MM.1S (cell line): Measurements from ENCODE around the gene EDN3.
"Not testable (repeated sequence)": the region's sequence is repeated elsewhere in the genome, so short reads cannot be mapped to it uniquely, and the experiment has no call there.

Experiments
- DNase-seq: peaks from one replicate; pipeline ENCODE4 v3.0.0-alpha.2; 2015
- H2AFZ ChIP-seq: fragments of 300-600 bp; sonication (generic); 2 replicates; pipeline ENCODE4 v1.6.0; 2016; ENCODE audit warnings: antibody characterized with exemption, low read length
- H3F3A ChIP-seq: fragments of 300-600 bp; sonication (generic); 2 replicates; pipeline ENCODE4 v1.6.1; 2016; ENCODE audit warnings: mild to moderate bottlenecking, antibody characterized with exemption, low read length, moderate library complexity, mixed read lengths; ENCODE audit not compliant: insufficient read depth
- H3K27ac ChIP-seq: fragments of 300-600 bp; sonication (generic); 2 replicates; pipeline ENCODE4 v1.5.1; 2016; ENCODE audit warnings: mild to moderate bottlenecking, low read length
- H3K27me3 ChIP-seq: fragments of 300-600 bp; sonication (generic); replicated peaks from 2 replicates; pipeline ENCODE4 v1.6.0; 2016; ENCODE audit warnings: low read length; ENCODE audit not compliant: insufficient read depth
- H3K36me3 ChIP-seq: fragments of 300-600 bp; sonication (generic); replicated peaks from 2 replicates; pipeline ENCODE4 v1.6.1; 2016; ENCODE audit warnings: mild to moderate bottlenecking, low read length, mixed read lengths; ENCODE audit not compliant: insufficient read depth
- H3K4me1 ChIP-seq: fragments of 300-600 bp; sonication (generic); 2 replicates; pipeline ENCODE4 v1.6.1; 2016; ENCODE audit warnings: low read length, mixed read lengths
- H3K4me2 ChIP-seq: fragments of 300-600 bp; sonication (generic); 2 replicates; pipeline ENCODE4 v1.6.0; 2016; ENCODE audit warnings: low read depth, low read length
- H3K4me3 ChIP-seq: fragments of 300-600 bp; sonication (generic); 2 replicates; pipeline ENCODE4 v1.5.1; 2016; ENCODE audit warnings: low read length, mixed read lengths
- H3K79me2 ChIP-seq: fragments of 300-600 bp; sonication (generic); 2 replicates; pipeline ENCODE4 v1.6.1; 2016; ENCODE audit warnings: mixed run types, low read length, mixed read lengths
- H3K9ac ChIP-seq: fragments of 300-600 bp; sonication (generic); 2 replicates; pipeline ENCODE4 v1.6.1; 2016; ENCODE audit warnings: low read length, mixed read lengths
- H3K9me2 ChIP-seq: fragments of 300-600 bp; sonication (generic); replicated peaks from 2 replicates; pipeline ENCODE4 v1.6.1; 2016; ENCODE audit warnings: mild to moderate bottlenecking, low read length, mixed read lengths; ENCODE audit not compliant: insufficient read depth
- H3K9me3 ChIP-seq: fragments of 300-600 bp; sonication (generic); replicated peaks from 2 replicates; pipeline ENCODE4 v1.6.1; 2016; ENCODE audit warnings: mild to moderate bottlenecking, low read length, mixed read lengths; ENCODE audit not compliant: insufficient read depth
- H4K20me1 ChIP-seq: fragments of 300-600 bp; sonication (generic); 2 replicates; pipeline ENCODE4 v1.6.1; 2016; ENCODE audit warnings: mild to moderate bottlenecking, low read length, moderate library complexity, mixed read lengths; ENCODE audit not compliant: insufficient read depth
- EZH2 ChIP-seq: fragments of 300-600 bp; sonication (generic); optimal IDR thresholded peaks from 2 replicates; pipeline ENCODE3; 2017; ENCODE audit warnings: low read depth, mild to moderate bottlenecking, antibody characterized with exemption, low read length, mixed read lengths
- EZH2phosphoT487 ChIP-seq: fragments of 300-600 bp; sonication (generic); IDR thresholded peaks from 2 replicates; pipeline ENCODE4 v1.6.1; 2018; ENCODE audit warnings: antibody characterized with exemption, low read length
- TF ChIP-seq, protein P1 (sequence below): fragments of 300-600 bp; sonication (generic); IDR thresholded peaks from 2 replicates; pipeline ENCODE4 v1.5.1; 2016; ENCODE audit warnings: antibody characterized with exemption, low read length, mixed read lengths

The EDN3 gene

DNA sequence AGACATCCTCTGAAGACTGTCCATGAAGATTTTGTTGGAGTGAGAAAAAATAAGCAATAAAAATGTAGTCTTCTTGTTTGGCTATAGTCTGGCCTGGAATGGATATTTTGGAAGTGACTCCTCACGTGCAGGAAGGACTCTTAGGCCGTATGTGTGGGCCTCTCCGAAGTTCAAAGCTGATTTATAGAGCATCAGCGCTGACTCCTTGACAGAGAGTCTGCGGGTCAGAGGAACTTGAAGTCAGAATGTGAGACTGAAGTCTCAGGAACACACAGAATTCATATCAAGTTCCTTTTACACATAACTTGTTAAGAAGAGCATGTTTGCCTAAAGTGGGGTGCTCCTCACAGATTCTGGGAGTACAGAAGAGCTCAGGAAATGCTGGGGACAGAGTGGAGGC is 36.1 kb downstream of the EDN3 start:
- no peaks in the 10 kb centered on the region for H3K79me2 ChIP-seq
- no peaks in the 10 kb centered on the region for H3K9me2 ChIP-seq
- no peak for DNase-seq
- H3K27ac ChIP-seq, result no peak overlapping the region
- H2AFZ ChIP-seq, result no peak overlapping the region
- no peak overlapping the region for H3K4me2 ChIP-seq
- H3K27me3 ChIP-seq, result peaks cover 64% of the 10 kb centered on the region
- no peaks in the 10 kb centered on the region for H3K9me3 ChIP-seq
- no peaks in the 10 kb centered on the region for H3F3A ChIP-seq
- no peak overlapping the region for H3K9ac ChIP-seq
- H3K4me3 ChIP-seq, result no peak overlapping the region
- TF ChIP-seq EZH2 (no peak), EZH2phosphoT487 (no peak)
- TF ChIP-seq, protein P1, sequence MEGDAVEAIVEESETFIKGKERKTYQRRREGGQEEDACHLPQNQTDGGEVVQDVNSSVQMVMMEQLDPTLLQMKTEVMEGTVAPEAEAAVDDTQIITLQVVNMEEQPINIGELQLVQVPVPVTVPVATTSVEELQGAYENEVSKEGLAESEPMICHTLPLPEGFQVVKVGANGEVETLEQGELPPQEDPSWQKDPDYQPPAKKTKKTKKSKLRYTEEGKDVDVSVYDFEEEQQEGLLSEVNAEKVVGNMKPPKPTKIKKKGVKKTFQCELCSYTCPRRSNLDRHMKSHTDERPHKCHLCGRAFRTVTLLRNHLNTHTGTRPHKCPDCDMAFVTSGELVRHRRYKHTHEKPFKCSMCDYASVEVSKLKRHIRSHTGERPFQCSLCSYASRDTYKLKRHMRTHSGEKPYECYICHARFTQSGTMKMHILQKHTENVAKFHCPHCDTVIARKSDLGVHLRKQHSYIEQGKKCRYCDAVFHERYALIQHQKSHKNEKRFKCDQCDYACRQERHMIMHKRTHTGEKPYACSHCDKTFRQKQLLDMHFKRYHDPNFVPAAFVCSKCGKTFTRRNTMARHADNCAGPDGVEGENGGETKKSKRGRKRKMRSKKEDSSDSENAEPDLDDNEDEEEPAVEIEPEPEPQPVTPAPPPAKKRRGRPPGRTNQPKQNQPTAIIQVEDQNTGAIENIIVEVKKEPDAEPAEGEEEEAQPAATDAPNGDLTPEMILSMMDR, result no peak
- H3K36me3 ChIP-seq, result no peaks in the 10 kb centered on the region
- H3K4me1 ChIP-seq, result no peaks in the 10 kb centered on the region
- no peaks in the 10 kb centered on the region for H4K20me1 ChIP-seq

DNA sequence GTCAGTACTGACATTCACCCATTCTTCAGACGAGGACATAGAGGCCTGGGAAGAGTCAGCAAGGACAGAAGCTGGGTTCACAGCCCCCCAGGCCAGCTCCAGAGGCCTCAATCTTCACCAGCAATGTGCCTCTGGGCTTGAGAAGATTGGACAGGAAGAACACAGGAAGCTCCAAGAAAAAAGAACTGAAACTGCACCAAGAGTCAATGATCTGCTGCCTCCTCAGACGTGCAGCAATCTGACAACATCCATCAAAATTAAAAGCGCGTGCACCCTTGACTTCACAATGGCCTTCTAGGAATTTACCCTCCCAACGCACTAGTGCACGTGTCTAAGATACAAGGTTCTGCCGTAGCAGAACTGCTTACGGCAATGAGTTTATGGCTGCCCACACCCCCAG is 38.0 kb downstream of the EDN3 start:
- DNase-seq, H2AFZ ChIP-seq, H3F3A ChIP-seq, H3K4me3 ChIP-seq, H3K36me3 ChIP-seq, H3K79me2 ChIP-seq, H3K4me1 ChIP-seq, H3K9ac ChIP-seq, H4K20me1 ChIP-seq, H3K4me2 ChIP-seq, H3K9me2 ChIP-seq, H3K9me3 ChIP-seq, H3K27ac ChIP-seq: not testable (repeated sequence)
- peaks cover 47% of the 10 kb centered on the region for H3K27me3 ChIP-seq

DNA sequence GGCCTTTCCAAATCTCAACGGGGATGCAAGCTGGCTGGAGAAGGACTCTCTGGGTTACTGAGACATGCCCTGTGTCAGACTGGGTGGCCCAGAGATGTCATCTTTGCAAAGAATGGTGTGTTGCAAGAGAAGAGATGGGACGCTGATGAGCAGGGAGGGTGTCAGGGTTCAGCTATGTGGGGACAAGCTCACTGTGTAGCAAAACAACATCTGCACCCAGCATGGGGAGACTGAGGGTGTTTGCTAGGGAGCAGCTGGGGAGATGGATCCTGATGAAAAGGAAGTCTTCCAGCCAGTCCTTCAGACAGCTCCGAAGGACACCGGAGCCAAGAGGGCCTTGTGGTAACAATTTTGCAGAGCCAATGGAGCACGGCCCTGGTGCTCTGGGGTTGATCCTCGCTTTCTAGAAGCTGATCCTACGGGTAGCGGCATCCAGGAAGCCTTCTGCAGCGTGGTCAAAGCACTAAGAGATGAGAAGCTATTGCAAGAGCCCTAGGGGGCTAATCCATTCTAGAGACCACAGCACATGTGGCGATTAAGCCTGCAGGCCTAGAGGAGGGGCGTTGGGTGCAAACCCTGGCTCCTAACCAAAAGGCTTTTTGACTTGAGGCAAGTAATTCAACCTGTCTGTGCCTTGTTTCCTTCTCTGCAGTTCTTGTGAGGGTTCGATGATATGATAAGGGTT is 39.9 kb downstream of the EDN3 start:
- Histone ChIP-seq H3K27me3 (peaks cover 36% of the 10 kb centered on the region), H3K4me1 (no peaks in the 10 kb centered on the region), H3K4me2 (no peak overlapping the region)

DNA sequence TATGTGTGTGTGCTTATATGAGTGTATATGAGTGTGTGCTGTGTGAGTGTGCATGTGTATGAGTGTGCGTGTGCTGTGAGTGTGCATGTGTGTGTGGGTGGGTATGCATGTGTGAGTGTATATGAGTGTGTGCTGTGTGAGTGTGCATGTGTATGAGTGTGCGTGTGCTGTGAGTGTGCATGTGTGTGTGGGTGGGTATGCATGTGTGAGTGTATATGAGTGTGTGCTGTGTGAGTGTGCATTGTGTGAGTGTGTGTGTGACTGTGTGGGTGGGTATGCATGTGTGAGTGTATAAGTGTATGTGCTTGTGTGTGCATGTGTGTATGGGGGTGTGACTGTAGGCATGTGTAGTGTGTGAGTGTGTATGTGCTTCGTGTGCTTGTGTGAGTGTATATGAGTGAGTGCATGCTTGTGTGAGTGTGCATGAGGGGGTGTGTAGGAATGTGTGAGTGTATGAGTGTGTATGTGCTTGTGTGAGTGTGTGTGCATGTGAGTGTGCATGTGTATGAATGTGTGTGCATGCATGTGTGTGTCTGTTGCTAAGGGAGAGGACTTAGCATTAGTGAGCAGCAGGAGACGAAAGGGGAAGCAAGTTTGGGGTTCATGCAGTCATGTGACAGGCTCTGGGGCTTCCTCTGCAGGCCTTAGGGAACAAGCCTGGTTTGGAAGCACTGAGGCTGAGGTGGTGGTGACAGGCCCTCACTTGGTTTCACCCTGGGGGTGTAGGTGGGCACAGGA is 41.0 kb downstream of the EDN3 start:
- not testable (repeated sequence) for H3K36me3 ChIP-seq, H3K4me3 ChIP-seq, H2AFZ ChIP-seq, H3K79me2 ChIP-seq, H3K9me3 ChIP-seq, H3F3A ChIP-seq, H3K9ac ChIP-seq, H3K9me2 ChIP-seq, H4K20me1 ChIP-seq, H3K27ac ChIP-seq, H3K4me1 ChIP-seq, DNase-seq, H3K4me2 ChIP-seq
- peaks cover 33% of the 10 kb centered on the region for H3K27me3 ChIP-seq

More for the DNA sequence above, 39.9 kb downstream of the EDN3 start:
- Histone ChIP-seq H3K9me3 (no peaks in the 10 kb centered on the region), H3K4me3 (no peak overlapping the region), H3K9ac (no peak overlapping the region), H3K79me2 (no peaks in the 10 kb centered on the region), H4K20me1 (no peaks in the 10 kb centered on the region), H3F3A (no peaks in the 10 kb centered on the region), H3K27ac (no peak overlapping the region), H3K9me2 (no peaks in the 10 kb centered on the region), H2AFZ (no peak overlapping the region), H3K36me3 (no peaks in the 10 kb centered on the region)
- DNase-seq, result no peak
- no peak for TF ChIP-seq EZH2phosphoT487
- no peak for TF ChIP-seq EZH2
- TF ChIP-seq, protein P1, result no peak
